ENCODE data around the gene KLHDC4.

DNA sequence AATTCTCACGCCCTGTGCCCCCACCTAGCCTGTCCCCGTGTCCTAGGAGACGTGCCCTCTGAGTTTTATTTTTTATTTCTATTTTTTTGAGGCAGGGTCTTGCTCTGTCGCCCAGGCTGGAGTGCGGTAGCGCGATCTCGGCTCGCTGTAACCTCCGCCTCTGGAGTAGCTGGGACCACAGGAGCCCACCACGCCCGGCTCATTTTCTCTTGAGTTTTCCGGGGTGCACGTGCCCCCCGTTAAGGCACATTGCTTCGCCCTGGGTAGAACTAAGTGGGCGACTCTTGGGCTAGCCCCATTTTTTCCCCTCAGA lies 655 bp upstream of the KLHDC4 start:
- TF ChIP-seq YY1 (IDR thresholded peaks at IDR 0.05; ENCODE audit: insufficient read depth, insufficient read length) (no peak), SUZ12 (IDR thresholded peaks at IDR 0.05; ENCODE audit: extremely low read depth, insufficient read depth, insufficient read length) (no peak)

All from NT2/D1 (cell line).